ENCODE data around the gene NWD2. TPM values are rescaled to one million over a fixed set of nuclear protein-coding genes. Genes with fewer than 3 reads are reported as not detected.

The NWD2 gene
- total and polyA plus RNA-seq, 5 donors from 2014 or later, result not detected

- no peaks in the 10 kb centered on the region for H3K36me3 Mint-ChIP-seq
- no peak for ATAC-seq (ENCODE audit: low read depth in 2 of 2)
Observed at GRCh38 chr4:37436546-37436945, 192.0 kb downstream of the NWD2 start.

DNA sequence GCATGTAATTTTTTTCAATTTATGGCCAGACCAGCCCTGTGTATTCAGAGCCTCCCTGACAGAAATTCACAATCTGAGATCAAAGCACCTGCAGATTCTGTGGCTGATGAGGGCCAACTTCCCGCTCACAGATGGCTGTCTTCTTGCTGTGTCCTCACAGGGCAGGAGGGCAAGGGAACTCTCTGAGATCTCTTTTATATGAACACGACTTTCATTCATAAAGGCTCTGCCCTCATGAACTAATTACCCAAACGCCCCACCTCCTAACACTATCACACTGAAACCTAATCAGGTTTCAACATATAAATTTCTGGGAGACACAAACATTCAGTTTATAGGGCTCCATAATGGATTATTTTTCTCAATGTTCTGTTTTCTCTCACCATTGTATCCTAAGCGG lies 192.6 kb downstream of the NWD2 start:
- Mint-ChIP-seq H3K4me1 (no peaks in the 10 kb centered on the region), H3K27ac (no peak overlapping the region), H3K36me3 (no peaks in the 10 kb centered on the region), H3K4me3 (no peak overlapping the region), H3K9me3 (no peaks in the 10 kb centered on the region), H3K27me3 (peaks cover 12% of the 10 kb centered on the region)
- Histone ChIP-seq H3K9me3 (ENCODE audit: control insufficient read depth in 2 of 2, low read length in 2 of 2) (no peaks in the 10 kb centered on the region), H3K4me3 (ENCODE audit: low read depth, low read length) (no peak overlapping the region), H3K27me3 (ENCODE audit: control insufficient read depth, insufficient read depth, low read length) (peaks cover 2% of the 10 kb centered on the region), H3K4me1 (ENCODE audit: control insufficient read depth, insufficient read depth, low read length, poor library complexity, severe bottlenecking) (no peaks in the 10 kb centered on the region), H3K27ac (ENCODE audit: insufficient read depth, low read length, poor library complexity, severe bottlenecking) (no peak overlapping the region), H3K36me3 (ENCODE audit: control insufficient read depth, insufficient read depth, low read length) (no peaks in the 10 kb centered on the region)
- DNase-seq (no peak), ATAC-seq (ENCODE audit: low read depth in 2 of 2) (no peak)

More at GRCh38 chr4:37436546-37436945, 192.0 kb downstream of the NWD2 start:
- Mint-ChIP-seq H3K27ac (no peak overlapping the region), H3K9me3 (no peaks in the 10 kb centered on the region), H3K27me3 (peaks cover 12% of the 10 kb centered on the region), H3K4me1 (no peaks in the 10 kb centered on the region), H3K4me3 (no peak overlapping the region)
- no peak for DNase-seq
- Histone ChIP-seq H3K9me3 (ENCODE audit: control insufficient read depth in 2 of 2, low read length in 2 of 2) (no peaks in the 10 kb centered on the region), H3K4me3 (ENCODE audit: low read depth, low read length) (no peak overlapping the region), H3K36me3 (ENCODE audit: control insufficient read depth, insufficient read depth, low read length) (no peaks in the 10 kb centered on the region), H3K27me3 (ENCODE audit: control insufficient read depth, insufficient read depth, low read length) (peaks cover 2% of the 10 kb centered on the region), H3K4me1 (ENCODE audit: control insufficient read depth, insufficient read depth, low read length, poor library complexity, severe bottlenecking) (no peaks in the 10 kb centered on the region), H3K27ac (ENCODE audit: insufficient read depth, low read length, poor library complexity, severe bottlenecking) (no peak overlapping the region)

GRCh38 chr4:37438564-37439279 lies 194.2 kb downstream of the NWD2 start:
- no peaks in the 10 kb centered on the region for H3K36me3 ChIP-seq (ENCODE audit: control insufficient read depth, insufficient read depth, low read length)
- no peaks in the 10 kb centered on the region for H3K9me3 ChIP-seq (ENCODE audit: control insufficient read depth in 2 of 2, low read length in 2 of 2)
- no peaks in the 10 kb centered on the region for H3K27me3 ChIP-seq (ENCODE audit: control insufficient read depth, insufficient read depth, low read length)
- H3K4me3 ChIP-seq (ENCODE audit: low read depth, low read length), result no peak overlapping the region
- Mint-ChIP-seq H3K27me3 (peaks cover 8% of the 10 kb centered on the region), H3K36me3 (no peaks in the 10 kb centered on the region), H3K27ac (no peak overlapping the region), H3K4me1 (no peaks in the 10 kb centered on the region), H3K9me3 (no peaks in the 10 kb centered on the region), H3K4me3 (no peak overlapping the region)
- ATAC-seq (ENCODE audit: low read depth in 2 of 2) (no peak), DNase-seq (no peak)
- no peaks in the 10 kb centered on the region for H3K4me1 ChIP-seq (ENCODE audit: control insufficient read depth, insufficient read depth, low read length, poor library complexity, severe bottlenecking)
- H3K27ac ChIP-seq (ENCODE audit: insufficient read depth, low read length, poor library complexity, severe bottlenecking), result no peak overlapping the region

GRCh38 chr4:37439809-37440474 lies 195.4 kb downstream of the NWD2 start:
- no peaks in the 10 kb centered on the region for H3K9me3 Mint-ChIP-seq
- H3K4me3 Mint-ChIP-seq, result no peak overlapping the region
- Histone ChIP-seq H3K9me3 (ENCODE audit: control insufficient read depth in 2 of 2, low read length in 2 of 2) (no peaks in the 10 kb centered on the region), H3K4me1 (ENCODE audit: control insufficient read depth, insufficient read depth, low read length, poor library complexity, severe bottlenecking) (no peaks in the 10 kb centered on the region), H3K4me3 (ENCODE audit: low read depth, low read length) (no peak overlapping the region), H3K27me3 (ENCODE audit: control insufficient read depth, insufficient read depth, low read length) (no peaks in the 10 kb centered on the region), H3K27ac (ENCODE audit: insufficient read depth, low read length, poor library complexity, severe bottlenecking) (no peak overlapping the region), H3K36me3 (ENCODE audit: control insufficient read depth, insufficient read depth, low read length) (no peaks in the 10 kb centered on the region)
- no peak overlapping the region for H3K27ac Mint-ChIP-seq
- ATAC-seq (ENCODE audit: low read depth in 2 of 2), result no peak
- no peaks in the 10 kb centered on the region for H3K4me1 Mint-ChIP-seq
- DNase-seq, result no peak
- H3K36me3 Mint-ChIP-seq, result no peaks in the 10 kb centered on the region
- peaks cover 8% of the 10 kb centered on the region for H3K27me3 Mint-ChIP-seq

DNA sequence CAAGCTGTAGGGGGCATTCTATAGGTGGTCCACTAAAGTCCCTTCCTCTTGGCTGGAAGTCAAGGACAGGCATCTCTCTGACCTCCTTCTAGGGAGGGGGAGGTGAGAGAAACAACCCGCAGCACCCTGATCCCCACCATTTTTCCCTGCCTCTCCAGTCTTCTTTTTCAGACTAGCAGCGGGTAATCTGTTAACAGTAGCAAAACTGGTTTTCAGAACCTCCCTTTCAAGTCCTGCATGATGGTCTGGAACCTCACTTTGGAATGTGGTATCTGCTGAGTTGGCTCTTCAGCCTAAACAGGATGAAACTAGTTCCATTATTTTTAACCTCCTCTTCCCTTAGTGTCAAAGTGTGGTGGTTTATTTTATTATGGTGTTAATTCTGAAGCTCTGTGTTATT lies 196.0 kb downstream of the NWD2 start:
- no peak overlapping the region for H3K27ac Mint-ChIP-seq
- H3K27me3 Mint-ChIP-seq, result peaks cover 8% of the 10 kb centered on the region
- no peaks in the 10 kb centered on the region for H3K36me3 Mint-ChIP-seq
- ATAC-seq (ENCODE audit: low read depth in 2 of 2) (no peak), DNase-seq (no peak)
- H3K36me3 ChIP-seq (ENCODE audit: control insufficient read depth, insufficient read depth, low read length), result no peaks in the 10 kb centered on the region
- no peak overlapping the region for H3K4me3 ChIP-seq (ENCODE audit: low read depth, low read length)
- H3K9me3 Mint-ChIP-seq, result no peaks in the 10 kb centered on the region
- H3K4me3 Mint-ChIP-seq, result no peak overlapping the region
- no peaks in the 10 kb centered on the region for H3K4me1 Mint-ChIP-seq
- H3K27me3 ChIP-seq (ENCODE audit: control insufficient read depth, insufficient read depth, low read length), result no peaks in the 10 kb centered on the region
- no peak overlapping the region for H3K27ac ChIP-seq (ENCODE audit: insufficient read depth, low read length, poor library complexity, severe bottlenecking)
- H3K4me1 ChIP-seq (ENCODE audit: control insufficient read depth, insufficient read depth, low read length, poor library complexity, severe bottlenecking), result no peaks in the 10 kb centered on the region
- H3K9me3 ChIP-seq (ENCODE audit: control insufficient read depth in 2 of 2, low read length in 2 of 2), result no peaks in the 10 kb centered on the region

DNA sequence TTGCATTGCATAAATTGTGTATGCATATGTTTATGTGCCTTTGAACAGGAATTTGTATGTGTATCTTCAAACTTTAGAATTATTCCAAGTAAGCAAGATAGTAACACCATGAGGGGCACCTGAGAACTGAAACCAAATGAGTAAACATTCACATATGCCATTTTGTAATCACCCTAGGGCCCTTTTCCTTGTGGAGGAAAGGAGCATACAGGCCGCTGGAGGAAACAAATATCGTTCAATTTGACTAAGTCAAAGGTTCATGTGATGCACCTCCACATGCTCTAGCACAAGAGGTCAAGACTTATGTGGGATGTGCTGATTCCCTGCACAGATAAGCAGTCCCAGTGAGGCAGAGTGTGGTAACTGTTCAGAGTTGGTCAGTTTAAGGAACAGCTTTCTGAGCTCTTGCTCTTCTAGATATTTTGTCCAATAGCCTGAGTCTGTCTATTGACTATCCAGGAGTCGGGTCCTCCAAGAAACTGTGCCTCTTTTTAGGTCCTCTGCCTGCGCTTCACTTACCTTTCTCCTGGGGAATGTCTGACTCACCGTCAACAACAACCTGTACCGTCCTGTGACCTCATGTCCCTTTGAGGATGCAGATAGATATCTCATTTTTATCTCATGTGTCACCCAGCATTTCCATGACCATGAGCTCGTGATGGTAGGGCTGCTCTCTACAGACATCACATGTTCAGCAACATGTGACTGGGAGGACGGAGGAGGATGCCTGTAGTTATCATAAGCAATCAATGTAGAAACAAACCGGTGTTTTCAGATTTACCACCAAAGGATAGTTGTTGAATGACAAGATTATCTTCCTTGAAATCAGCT lies 196.9 kb downstream of the NWD2 start:
- Mint-ChIP-seq H3K36me3 (no peaks in the 10 kb centered on the region), H3K27me3 (peaks cover 8% of the 10 kb centered on the region), H3K27ac (no peak overlapping the region), H3K4me1 (no peaks in the 10 kb centered on the region), H3K9me3 (no peaks in the 10 kb centered on the region), H3K4me3 (no peak overlapping the region)
- no peaks in the 10 kb centered on the region for H3K36me3 ChIP-seq (ENCODE audit: control insufficient read depth, insufficient read depth, low read length)
- ATAC-seq (ENCODE audit: low read depth in 2 of 2) (no peak), DNase-seq (no peak)
- no peaks in the 10 kb centered on the region for H3K4me1 ChIP-seq (ENCODE audit: control insufficient read depth, insufficient read depth, low read length, poor library complexity, severe bottlenecking)
- no peaks in the 10 kb centered on the region for H3K27me3 ChIP-seq (ENCODE audit: control insufficient read depth, insufficient read depth, low read length)
- no peak overlapping the region for H3K4me3 ChIP-seq (ENCODE audit: low read depth, low read length)
- no peaks in the 10 kb centered on the region for H3K9me3 ChIP-seq (ENCODE audit: control insufficient read depth in 2 of 2, low read length in 2 of 2)
- no peak overlapping the region for H3K27ac ChIP-seq (ENCODE audit: insufficient read depth, low read length, poor library complexity, severe bottlenecking)

- H3K36me3 Mint-ChIP-seq, result no peaks in the 10 kb centered on the region
- H3K9me3 Mint-ChIP-seq, result peaks cover 0 to under 1% (median 0%) of the 10 kb centered on the region in 7 donors
- DNase-seq (no peak), ATAC-seq (ENCODE audit: low read depth in 2 of 2) (no peak)
- H3K27me3 Mint-ChIP-seq, result peaks cover 8% of the 10 kb centered on the region
- no peak overlapping the region for H3K4me3 Mint-ChIP-seq
- Histone ChIP-seq H3K9me3 (ENCODE audit: control insufficient read depth in 2 of 2, low read length in 2 of 2) (no peaks in the 10 kb centered on the region), H3K27me3 (ENCODE audit: control insufficient read depth, insufficient read depth, low read length) (no peaks in the 10 kb centered on the region), H3K4me1 (ENCODE audit: control insufficient read depth, insufficient read depth, low read length, poor library complexity, severe bottlenecking) (no peaks in the 10 kb centered on the region), H3K4me3 (ENCODE audit: low read depth, low read length) (no peak overlapping the region), H3K27ac (ENCODE audit: insufficient read depth, low read length, poor library complexity, severe bottlenecking) (no peak overlapping the region), H3K36me3 (ENCODE audit: control insufficient read depth, insufficient read depth, low read length) (no peaks in the 10 kb centered on the region)
- no peaks in the 10 kb centered on the region for H3K4me1 Mint-ChIP-seq
- no peak overlapping the region for H3K27ac Mint-ChIP-seq
Observed at GRCh38 chr4:37442062-37442323, 197.4 kb downstream of the NWD2 start.
